ENCODE measurements around the gene KCNH4. TPM values are rescaled to one million over a fixed set of nuclear protein-coding genes. Genes with fewer than 3 reads are reported as not detected.

Gene KCNH4
- total and polyA plus RNA-seq, 2 of the 13 experiments (the other 11 are each of a cell fraction or from before 2014, with no cell fraction given): 0.01 to 0.09 TPM

- Histone ChIP-seq H3K79me2 (ENCODE audit: insufficient read depth, low read length) (peaks cover 38% of the 10 kb centered on the region), H3K4me2 (ENCODE audit: low read depth, low read length) (peak overlapping the region; percentile 46), H4K20me1 (ENCODE audit: insufficient read depth, low read length) (peaks cover 5% of the 10 kb centered on the region; the same call in 1 of the 2 replicates), H3K9me3 (ENCODE audit: low read length) (no peaks in the 10 kb centered on the region), H3K27ac (ENCODE audit: extremely low read length, insufficient read depth, low read length) (no peak overlapping the region), H3K36me3 (replicated peaks in 1 of 2; ENCODE audit: control insufficient read depth in 1 of 2, insufficient read depth in 2 of 2, low read length in 2 of 2) (peaks cover 1 to 8% of the 10 kb centered on the region in 2 experiments; a peak in 2 of 5 replicates), H2AFZ (ENCODE audit: low read length) (no peak overlapping the region), H3K4me3 (replicated peaks in 1 of 3; ENCODE audit: insufficient read depth in 1 of 3, low read depth in 2 of 3, low read length in 3 of 3) (peak overlapping the region in 1 of 3 experiments; percentile 39; a peak in 1 of 6 replicates), H3K27me3 (ENCODE audit: control insufficient read depth in 1 of 2, insufficient read depth in 2 of 2, low read length in 2 of 2) (no peaks in the 10 kb centered on the region; a peak in 1 of 5 replicates), H3K9ac (ENCODE audit: insufficient read depth, low read depth, low read length) (no peak overlapping the region), H3K4me1 (ENCODE audit: insufficient read depth, low read length) (peaks cover 56% of the 10 kb centered on the region)
- FAIRE-seq (no peak), ATAC-seq (no peak), DNase-seq (ENCODE audit: low spot score) (no peak)
- TF ChIP-seq TCF12 (IDR thresholded peaks at IDR 0.05) (no peak), TCF12 (CRISPR knock-in tag; IDR thresholded peaks at IDR 0.05) (peak; percentile 32; the same call in 1 of the 2 replicates), ZNF772 (CRISPR knock-in tag; IDR thresholded peaks at IDR 0.05) (0 out of 2 replicates have a peak, but pooled peaks have one; percentile 20), ZNF501 (CRISPR knock-in tag; IDR thresholded peaks at IDR 0.05) (0 out of 2 replicates have a peak, but pooled peaks have one; percentile 6), MTERF4 (CRISPR knock-in tag; IDR thresholded peaks at IDR 0.05) (0 out of 2 replicates have a peak, but pooled peaks have one; percentile 35), SP5 (CRISPR knock-in tag; IDR thresholded peaks at IDR 0.05; ENCODE audit: borderline replicate concordance, low read depth) (no peak), ZNF563 (CRISPR knock-in tag; IDR thresholded peaks at IDR 0.05) (peak; percentile 63; the same call in 1 of the 2 replicates), DDIT3 (CRISPR knock-in tag; IDR thresholded peaks at IDR 0.05) (no peak), ZNF616 (CRISPR knock-in tag; IDR thresholded peaks at IDR 0.05; ENCODE audit: low read depth) (0 out of 2 replicates have a peak, but pooled peaks have one; percentile 44)
- no TSS peak for BruUV-seq (replicated peaks)
- intact Hi-C loops (cut with micrococcal nuclease; ENCODE audit: unreplicated experiment): loop anchor here (5.0 kb wide), 1 partner anchor 33 kb away; the partner anchor contains the start of genes HSPB9 and KAT2A
- WGBS (ENCODE audit: low lambda C conversion rate): 77% methylated on average over 17 of the region's 17 CpGs
- ChIA-PET POLR2A (no interaction called here), CTCF (ENCODE audit: low intra/inter-chr PET ratio, low total read pairs) (no interaction called here)
- in situ Hi-C loops (cut with HindIII; ENCODE audit: extremely low pct_ligation_motif_present, low pct_unique_long_range_greater_than_20kb): no loop called here
These were observed 25.3 kb downstream of the KCNH4 start for GRCh38 chr17:42155614-42156045.

All from HepG2 (cell line).